A673 (cell line): ENCODE results near the gene SDK1. TPM values are rescaled to one million over a fixed set of nuclear protein-coding genes. Genes with fewer than 3 reads are reported as not detected.

Source experiments
- BruUV-seq: library from RNA; stranded (reverse); fragments of 400-500 nt; replicated peaks from 2 replicates; lab custom pipeline; 2021; lab: Mats Ljungman, UMichigan
- CTCF ChIA-PET: fragments of 300-600 bp; sonication (Branson Sonifier 250); formaldehyde crosslinking; loops from one replicate; lab custom pipeline; 2022; ENCODE audit warnings: antibody characterized with exemption; lab: Charles Lee
- POLR2A ChIA-PET: fragments of 300-600 bp; sonication (Branson Sonifier 250); formaldehyde crosslinking; loops from one replicate; lab custom pipeline; 2022; ENCODE audit warnings: antibody characterized with exemption; ENCODE audit not compliant: low non-redundant PET; lab: Charles Lee
- DNase-seq: peaks from one replicate; pipeline ENCODE4 v3.0.0-alpha.2; 2015; ENCODE audit warnings: low spot score
- H3K27ac ChIP-seq: fragments of 200-600 bp; sonication (generic); 2 replicates; pipeline ENCODE4 v1.5.1; 2016; ENCODE audit warnings: mixed run types, low read depth, mild to moderate bottlenecking, mixed read lengths, antibody characterized with exemption, low read length; ENCODE audit not compliant: poor library complexity, severe bottlenecking
- H3K27me3 ChIP-seq: fragments of 200-600 bp; sonication (generic); replicated peaks from 2 replicates; pipeline ENCODE4 v1.6.1; 2017; ENCODE audit warnings: mixed run types, low read depth, mild to moderate bottlenecking, mixed read lengths, antibody characterized with exemption, low read length; ENCODE audit not compliant: insufficient read depth, poor library complexity
- H3K36me3 ChIP-seq: fragments of 200-600 bp; sonication (generic); 2 replicates; pipeline ENCODE4 v1.6.1; 2016; ENCODE audit warnings: mixed run types, mild to moderate bottlenecking, mixed read lengths, antibody characterized with exemption, low read length; ENCODE audit not compliant: insufficient read depth, poor library complexity, severe bottlenecking
- H3K4me1 ChIP-seq: fragments of 200-600 bp; sonication (generic); 2 replicates; pipeline ENCODE4 v1.6.1; 2017; ENCODE audit warnings: mixed run types, mild to moderate bottlenecking, mixed read lengths, antibody characterized with exemption, low read length; ENCODE audit not compliant: insufficient read depth, poor library complexity, severe bottlenecking
- H3K4me3 ChIP-seq: fragments of 200-600 bp; sonication (generic); 2 replicates; pipeline ENCODE4 v1.5.1; 2016; ENCODE audit warnings: low read depth, mixed run types, mild to moderate bottlenecking, mixed read lengths, low read length; ENCODE audit not compliant: poor library complexity, severe bottlenecking
- H3K9me3 ChIP-seq: fragments of 200-600 bp; sonication (generic); 2 replicates; pipeline ENCODE4 v1.6.1; 2016; ENCODE audit warnings: mixed run types, low read depth, mild to moderate bottlenecking, mixed read lengths, antibody characterized with exemption, low read length; ENCODE audit not compliant: poor library complexity, severe bottlenecking
- CTCF ChIP-seq: fragments of 300-800, 200-600 bp; sonication (generic); conservative IDR thresholded peaks from 2 replicates; pipeline ENCODE4 v1.5.1; 2017; ENCODE audit warnings: low read depth, mild to moderate bottlenecking, antibody characterized with exemption, low read length, moderate library complexity, mixed read lengths
- EZH2 ChIP-seq: fragments of 200-600 bp; sonication (generic); IDR thresholded peaks from 2 replicates; pipeline ENCODE4 v1.6.1; 2017; ENCODE audit warnings: borderline replicate concordance, low read depth, mild to moderate bottlenecking, mixed read lengths, antibody characterized with exemption, low read length; ENCODE audit not compliant: poor library complexity, severe bottlenecking
- intact Hi-C: fragments of 100-400 bp; cut with micrococcal nuclease; formaldehyde crosslinking; loops from one replicate; pipeline ENCODE4 v1.10.0; 2022; ENCODE audit not compliant: unreplicated experiment
- total RNA-seq: library from RNA; stranded (reverse); gene quantifications from 2 replicates; pipeline ENCODE4 v1.2.3, GENCODE V29; 2021

Gene SDK1
- total RNA-seq, 1 experiment from 2014 or later = 14.7 TPM

GRCh38 chr7:3380034-3380433 lies 79.0 kb downstream of the SDK1 start:
- POLR2A ChIA-PET = interaction anchor here (0.6 kb wide), 1 partner anchor 221 kb away, joined by 3 read pairs; no protein-coding TSS in a partner anchor

DNA sequence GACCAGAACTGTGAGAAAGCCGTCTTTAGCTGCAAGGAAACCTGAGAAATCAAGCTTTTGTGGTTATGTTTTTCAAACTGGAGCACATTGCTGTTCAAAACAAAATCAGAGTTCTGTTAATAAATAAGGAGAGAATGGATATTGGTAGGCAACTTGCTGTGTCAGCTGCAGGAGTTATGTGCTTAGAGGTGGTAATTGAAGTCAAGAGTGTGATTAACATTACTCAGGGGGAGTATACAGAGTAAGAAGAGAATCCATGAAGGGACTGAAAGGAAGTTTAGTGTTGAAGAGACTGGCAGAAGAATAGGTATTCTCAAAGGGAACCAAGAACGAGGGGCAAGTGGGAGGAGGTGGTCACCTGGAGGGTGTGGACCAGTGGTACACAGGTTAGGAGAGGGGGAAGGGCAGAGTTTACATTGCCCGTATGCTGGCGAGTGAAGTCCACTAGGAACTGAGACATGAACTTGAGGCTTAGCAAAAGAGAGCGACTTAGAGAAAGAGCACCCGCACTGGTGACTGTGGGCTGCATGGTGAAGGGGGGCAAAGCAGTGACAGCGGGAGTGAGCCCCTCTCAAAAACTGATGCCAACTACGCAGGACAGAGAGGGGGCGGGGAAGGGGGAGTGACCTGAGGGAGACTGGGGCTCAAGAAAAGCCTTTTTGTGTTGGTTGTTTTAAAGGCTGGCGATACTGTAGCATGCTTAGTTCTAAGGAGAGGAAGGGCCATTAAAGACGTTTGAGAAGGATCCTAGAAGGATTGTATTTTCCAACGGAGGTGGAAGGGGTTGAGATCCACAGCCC lies 80.0 kb downstream of the SDK1 start:
- POLR2A ChIA-PET = no interaction called here
- H3K36me3 ChIP-seq = no peaks in the 10 kb centered on the region
- peaks cover 11% of the 10 kb centered on the region for H3K4me1 ChIP-seq
- DNase-seq = no peak
- CTCF ChIA-PET = no interaction called here
- no TSS peak for BruUV-seq
- no peak overlapping the region for H3K4me3 ChIP-seq
- TF ChIP-seq EZH2 (no peak), CTCF (no peak)
- no peak overlapping the region for H3K27ac ChIP-seq
- intact Hi-C loops = no loop called here
- no peaks in the 10 kb centered on the region for H3K9me3 ChIP-seq
- no peaks in the 10 kb centered on the region for H3K27me3 ChIP-seq

More at GRCh38 chr7:3380034-3380433, 79.0 kb downstream of the SDK1 start:
- TF ChIP-seq CTCF = no peak
- TF ChIP-seq EZH2 = no peak
- no peak overlapping the region for H3K4me3 ChIP-seq
- H3K9me3 ChIP-seq = no peaks in the 10 kb centered on the region
- BruUV-seq = no TSS peak
- H3K4me1 ChIP-seq = peaks cover 11% of the 10 kb centered on the region
- no peaks in the 10 kb centered on the region for H3K36me3 ChIP-seq
- CTCF ChIA-PET = no interaction called here
- intact Hi-C loops = no loop called here
- no peak overlapping the region for H3K27ac ChIP-seq
- no peaks in the 10 kb centered on the region for H3K27me3 ChIP-seq
- DNase-seq = no peak

DNA sequence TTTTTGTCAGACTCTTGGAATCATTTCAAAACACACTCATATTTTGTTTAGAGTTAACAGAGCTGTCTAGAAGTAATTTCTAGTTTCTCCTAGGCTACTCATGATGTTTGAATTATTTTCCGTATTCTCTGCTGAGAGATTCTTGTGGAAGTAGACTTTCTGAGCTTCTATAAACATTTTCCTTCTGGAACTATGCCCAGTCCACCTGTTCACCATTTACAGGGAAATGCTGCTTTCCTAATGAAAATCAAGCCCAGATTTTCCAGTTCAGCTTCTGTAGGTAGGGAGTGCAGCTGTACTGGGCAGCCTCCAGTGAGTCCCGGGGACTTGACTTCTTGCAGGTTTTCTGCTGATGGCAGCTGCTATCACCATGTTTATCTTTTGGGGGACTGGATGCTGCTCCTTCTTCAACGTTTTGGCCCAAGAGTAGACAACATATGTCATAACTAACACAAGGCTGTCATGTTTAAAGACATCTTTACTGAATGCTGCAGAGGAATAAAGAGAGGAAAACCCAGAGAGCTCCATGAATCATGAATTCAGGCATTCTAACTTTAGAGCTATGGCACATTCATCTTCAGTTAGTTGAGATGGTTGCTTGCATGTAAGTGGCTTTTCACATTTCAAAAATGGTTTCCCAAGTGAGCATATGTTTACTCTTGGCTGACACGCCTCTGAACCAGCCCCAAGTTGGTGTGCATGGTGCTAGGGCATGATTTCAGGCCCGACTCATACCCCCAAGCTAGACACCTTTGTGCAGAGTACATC lies 85.6 kb downstream of the SDK1 start:
- no peaks in the 10 kb centered on the region for H3K36me3 ChIP-seq
- ChIA-PET CTCF (no interaction called here), POLR2A (interaction anchor here (0.6 kb wide), 1 partner anchor 447 kb away, joined by 4 read pairs; no protein-coding TSS in a partner anchor)
- no peaks in the 10 kb centered on the region for H3K9me3 ChIP-seq
- TF ChIP-seq EZH2 (no peak), CTCF (no peak)
- no peaks in the 10 kb centered on the region for H3K27me3 ChIP-seq
- H3K4me3 ChIP-seq = no peak overlapping the region
- BruUV-seq = no TSS peak
- no peak overlapping the region for H3K27ac ChIP-seq
- intact Hi-C loops = no loop called here
- no peaks in the 10 kb centered on the region for H3K4me1 ChIP-seq
- no peak for DNase-seq
